Stomach smooth muscle (tissue), 2 donors: ENCODE data around the gene SLC38A8.

ENCODE experiments used
- H3K27ac ChIP-seq: one replicate; pipeline ENCODE4 v1.7.0; 2013; ENCODE audit warnings: mild to moderate bottlenecking, low read length, inconsistent platforms
- H3K27me3 ChIP-seq, 2 donors: one replicate each; pipeline ENCODE4 v1.7.0; 2013; ENCODE audit warnings: low read length in 2 of 2; ENCODE audit not compliant: insufficient read depth in 2 of 2, control insufficient read depth in 1 of 2
- H3K36me3 ChIP-seq, 2 donors: one replicate each; pipeline ENCODE4 v1.7.0; 2013; ENCODE audit warnings: low read length in 2 of 2; ENCODE audit not compliant: control insufficient read depth in 2 of 2, insufficient read depth in 2 of 2
- H3K4me1 ChIP-seq: one replicate; pipeline ENCODE4 v1.7.0; 2013; ENCODE audit warnings: low read length; ENCODE audit not compliant: control insufficient read depth, insufficient read depth
- H3K4me3 ChIP-seq, 2 donors: one replicate each; pipeline ENCODE4 v1.7.0; 2013; ENCODE audit warnings: low read length in 2 of 2
- H3K9ac ChIP-seq, 2 donors: one replicate each; pipeline ENCODE4 v1.7.0; 2013; ENCODE audit warnings: low read length in 2 of 2, mild to moderate bottlenecking in 1 of 2
- H3K9me3 ChIP-seq, 2 donors: one replicate each; pipeline ENCODE4 v1.7.0; 2013; ENCODE audit warnings: low read length in 2 of 2; ENCODE audit not compliant: control insufficient read depth in 2 of 2
- donor health status: healthy.
- donor health status: Pancreatic carcinoma.

Gene SLC38A8

DNA sequence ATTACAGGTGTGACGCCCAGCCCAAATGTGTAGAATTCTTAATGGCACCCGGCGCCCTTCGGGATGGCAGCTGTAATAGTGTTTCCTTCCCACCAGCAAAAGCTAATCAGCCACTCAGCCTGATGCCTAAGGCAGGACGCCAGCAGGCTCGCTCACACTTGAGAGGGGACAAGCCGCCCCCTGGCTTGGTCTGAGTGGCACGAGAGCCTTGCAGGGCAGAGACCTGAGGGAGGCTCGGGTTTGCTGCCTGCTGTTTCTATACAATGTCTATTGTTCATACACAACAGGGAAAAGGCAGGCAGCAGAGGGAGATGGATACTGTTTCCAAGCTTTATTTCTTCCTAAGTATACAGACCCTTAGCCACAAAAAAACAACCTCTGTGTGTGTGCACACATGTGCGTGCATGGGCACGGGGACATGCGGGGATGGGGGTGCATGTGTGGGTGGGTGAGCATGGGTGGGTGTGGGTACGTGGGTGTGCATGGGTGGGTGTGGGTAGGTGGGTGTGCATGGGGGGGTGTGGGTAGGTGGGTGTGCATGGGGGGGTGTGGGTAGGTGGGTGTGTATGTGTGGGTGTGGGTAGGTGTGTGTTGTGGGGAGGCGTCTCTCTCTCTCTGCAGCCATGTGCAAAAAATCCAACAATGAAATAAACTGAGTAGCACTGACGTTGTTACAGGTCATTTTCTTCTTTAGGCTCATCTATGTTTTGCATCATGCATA is 10.0 kb downstream of the SLC38A8 start:
- Histone ChIP-seq H3K4me3 (no peak overlapping the region), H3K27me3 (no peaks in the 10 kb centered on the region), H3K9me3 (peaks cover 0 to 10% of the 10 kb centered on the region in 2 donors), H3K27ac (no peak overlapping the region), H3K4me1 (peaks cover 3% of the 10 kb centered on the region), H3K36me3 (no peaks in the 10 kb centered on the region), H3K9ac (no peak overlapping the region)

DNA sequence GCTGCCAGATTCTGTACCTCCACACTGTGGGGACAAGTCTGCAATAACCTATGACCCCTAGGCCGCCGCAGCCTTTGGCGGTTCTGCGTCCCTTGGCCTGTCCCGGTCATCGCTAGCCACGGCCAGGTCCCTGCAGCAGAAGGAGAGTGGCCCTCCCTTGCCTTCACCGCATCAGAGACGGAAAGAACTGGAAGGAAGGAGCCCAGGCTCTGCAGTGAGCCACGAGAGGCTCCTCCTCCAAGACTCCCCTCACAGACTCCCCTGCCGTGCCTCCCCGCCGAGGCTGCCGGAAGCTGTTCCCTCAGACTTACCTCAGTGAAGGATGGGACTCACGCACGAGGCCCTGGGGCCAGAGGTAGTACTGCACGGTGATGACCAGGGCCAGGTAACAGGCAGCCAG is 11.0 kb downstream of the SLC38A8 start:
- H3K9ac ChIP-seq = no peak overlapping the region
- no peak overlapping the region for H3K4me3 ChIP-seq
- peaks cover 0 to 3% of the 10 kb centered on the region in 2 donors for H3K27me3 ChIP-seq
- H3K4me1 ChIP-seq = peaks cover 3% of the 10 kb centered on the region
- no peaks in the 10 kb centered on the region for H3K36me3 ChIP-seq
- H3K27ac ChIP-seq = no peak overlapping the region
- H3K9me3 ChIP-seq = peaks cover 0 to 10% of the 10 kb centered on the region in 2 donors

DNA sequence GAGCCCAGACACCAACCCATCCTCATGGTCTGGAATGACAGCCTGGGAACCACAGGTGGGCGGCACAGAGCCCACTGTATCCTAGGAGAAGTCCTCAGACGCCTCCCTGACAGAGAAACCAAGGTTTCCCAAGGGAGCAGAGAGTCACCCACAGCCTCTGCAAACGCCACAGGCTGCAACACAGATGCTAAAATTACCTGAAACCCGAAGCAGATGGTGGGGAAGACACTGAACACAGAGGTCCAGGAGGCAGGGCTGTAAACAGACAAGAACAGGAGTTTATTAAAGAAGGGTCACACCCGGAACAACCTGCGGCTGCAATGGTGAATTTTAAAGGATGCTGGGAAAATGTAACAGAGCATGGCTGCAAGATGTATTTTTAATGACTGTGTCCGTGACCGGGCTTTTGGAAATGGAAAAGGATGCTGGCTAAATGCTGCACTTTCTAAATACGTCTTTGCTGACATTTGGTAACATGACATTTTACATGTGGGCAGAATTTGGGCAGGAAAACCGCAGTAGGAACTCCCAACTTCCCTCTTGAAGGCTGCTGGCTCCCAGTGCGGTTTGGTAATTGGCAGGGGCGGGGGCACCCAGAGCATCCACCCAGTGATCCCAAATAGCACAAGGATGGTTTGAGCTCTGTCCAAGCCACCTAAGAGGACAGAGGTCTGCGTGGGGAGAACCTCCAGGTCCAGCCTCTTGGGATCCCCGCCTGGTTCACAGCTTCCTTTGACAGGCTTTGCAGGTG is 13.1 kb downstream of the SLC38A8 start:
- Histone ChIP-seq H3K4me1 (peaks cover 3% of the 10 kb centered on the region), H3K9ac (no peak overlapping the region), H3K9me3 (no peaks in the 10 kb centered on the region), H3K36me3 (no peaks in the 10 kb centered on the region), H3K4me3 (no peak overlapping the region), H3K27me3 (peaks cover 0 to 3% of the 10 kb centered on the region in 2 donors), H3K27ac (no peak overlapping the region)

DNA sequence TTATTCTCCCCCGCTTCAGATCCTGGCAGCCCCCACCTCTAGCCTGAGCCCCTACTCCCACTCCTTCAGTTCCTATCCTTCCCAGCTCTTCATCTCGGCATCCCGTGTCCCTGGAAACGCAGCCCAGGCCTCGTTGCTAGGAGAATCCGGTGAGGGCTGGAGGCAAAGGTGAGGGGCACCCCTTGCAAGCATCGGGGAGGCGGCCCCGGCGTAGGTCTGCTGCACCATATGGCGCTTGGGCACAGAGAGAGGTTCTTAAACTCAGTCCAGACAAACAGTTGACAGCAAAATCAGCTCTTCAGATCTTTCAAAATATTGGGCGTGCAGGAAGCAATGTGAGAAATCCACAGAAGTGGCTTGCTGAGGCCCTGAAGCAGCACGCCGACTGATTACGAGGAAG is 15.0 kb downstream of the SLC38A8 start:
- H3K9ac ChIP-seq = no peak overlapping the region
- peaks cover 0 to 3% of the 10 kb centered on the region in 2 donors for H3K27me3 ChIP-seq
- H3K27ac ChIP-seq = no peak overlapping the region

DNA sequence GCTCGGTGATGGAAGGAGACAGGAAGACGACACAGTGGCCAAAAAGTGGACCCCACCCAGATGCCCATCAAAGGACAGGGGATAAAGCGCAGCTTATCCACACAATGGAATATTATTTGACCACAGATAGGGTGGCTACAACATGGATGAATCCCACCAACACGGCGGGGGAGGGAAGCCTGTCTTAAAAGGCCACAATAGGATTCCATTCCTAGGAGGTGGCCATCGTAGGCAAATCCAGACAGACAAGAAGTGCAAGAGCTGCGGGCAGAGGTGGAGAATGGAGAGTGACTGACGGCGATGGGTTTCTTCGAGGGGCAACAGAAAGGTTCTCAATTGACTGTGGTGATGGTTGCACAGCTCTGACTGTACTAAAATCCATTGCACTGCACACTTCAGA is 16.0 kb downstream of the SLC38A8 start:
- Histone ChIP-seq H3K9ac (no peak overlapping the region), H3K36me3 (no peaks in the 10 kb centered on the region), H3K4me1 (peaks cover 3% of the 10 kb centered on the region), H3K27ac (no peak overlapping the region), H3K4me3 (no peak overlapping the region), H3K9me3 (peaks cover 0 to 4% of the 10 kb centered on the region in 2 donors), H3K27me3 (peaks cover 0 to 3% of the 10 kb centered on the region in 2 donors)

More for the DNA sequence above, 15.0 kb downstream of the SLC38A8 start:
- H3K9me3 ChIP-seq = no peaks in the 10 kb centered on the region
- peaks cover 3% of the 10 kb centered on the region for H3K4me1 ChIP-seq
- H3K36me3 ChIP-seq = no peaks in the 10 kb centered on the region
- H3K4me3 ChIP-seq = no peak overlapping the region

DNA sequence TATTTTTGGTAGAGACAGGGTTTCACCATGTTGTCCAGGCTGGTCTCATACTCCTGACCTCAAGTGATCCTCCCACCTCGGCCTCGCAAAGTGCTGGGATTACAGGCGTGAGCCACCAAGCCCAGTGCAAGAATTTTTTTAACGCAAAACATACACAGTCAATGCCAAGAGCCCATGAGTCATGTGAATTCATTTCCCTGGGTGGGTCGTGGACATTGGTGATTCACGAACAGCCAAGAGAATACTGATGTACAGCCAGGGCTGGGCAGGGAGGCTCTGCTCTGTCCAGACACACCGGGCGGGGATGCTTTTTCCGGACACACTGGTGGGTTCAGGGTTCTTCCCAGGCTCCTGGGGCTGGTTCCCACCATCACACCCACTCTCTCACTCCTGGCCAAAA is 17.7 kb downstream of the SLC38A8 start:
- Histone ChIP-seq H3K27me3 (peaks cover 0 to 3% of the 10 kb centered on the region in 2 donors), H3K4me3 (no peak overlapping the region), H3K9me3 (peaks cover 0 to 11% of the 10 kb centered on the region in 2 donors), H3K27ac (no peak overlapping the region), H3K4me1 (peaks cover under 1% of the 10 kb centered on the region), H3K9ac (no peak overlapping the region), H3K36me3 (no peaks in the 10 kb centered on the region)

DNA sequence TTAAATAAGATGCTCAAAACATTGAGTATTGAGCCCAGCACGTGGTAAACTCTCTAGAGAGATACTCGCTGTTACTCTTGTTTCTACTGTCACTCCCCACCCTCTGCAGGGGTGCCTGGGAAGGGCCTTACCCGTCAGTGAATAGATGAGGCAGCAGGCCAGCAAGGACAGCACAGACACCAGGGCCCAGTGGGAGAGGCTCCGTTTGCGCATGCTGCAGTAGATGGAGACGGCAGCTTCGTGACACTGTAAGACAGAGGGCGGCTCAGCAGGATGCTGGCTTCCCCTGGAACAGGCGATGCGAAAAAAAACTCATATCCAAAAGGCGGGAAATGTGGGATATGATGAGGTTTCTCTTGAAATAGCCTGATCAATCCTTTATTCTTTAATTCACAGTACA is 20.0 kb downstream of the SLC38A8 start:
- Histone ChIP-seq H3K9ac (no peak overlapping the region), H3K9me3 (peaks cover 0 to 12% of the 10 kb centered on the region in 2 donors), H3K27me3 (peaks cover 0 to 3% of the 10 kb centered on the region in 2 donors), H3K4me1 (no peaks in the 10 kb centered on the region), H3K27ac (no peak overlapping the region), H3K4me3 (no peak overlapping the region), H3K36me3 (no peaks in the 10 kb centered on the region)

DNA sequence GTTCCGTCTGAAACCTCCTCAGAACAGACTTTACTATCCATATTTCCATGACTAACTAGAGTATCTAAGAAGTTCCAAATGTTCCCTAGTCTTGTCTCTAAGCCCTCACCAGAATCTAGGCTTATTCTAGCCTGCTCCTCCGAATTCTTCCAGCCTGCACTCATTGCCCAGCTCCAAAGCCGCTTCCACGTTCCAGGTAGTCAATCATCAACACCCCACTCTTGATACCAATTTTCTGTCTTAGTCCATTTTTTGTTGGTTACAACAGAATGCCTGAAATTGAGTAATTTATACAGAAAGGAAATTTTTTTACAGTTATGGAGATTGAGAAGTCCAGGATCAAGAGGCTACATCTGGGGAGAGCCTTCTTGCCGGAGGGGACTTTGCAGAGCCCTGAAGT is 21.1 kb downstream of the SLC38A8 start:
- peaks cover 0 to 12% of the 10 kb centered on the region in 2 donors for H3K9me3 ChIP-seq
- no peak overlapping the region for H3K27ac ChIP-seq
- H3K36me3 ChIP-seq = no peaks in the 10 kb centered on the region
- H3K27me3 ChIP-seq = no peaks in the 10 kb centered on the region
- H3K4me3 ChIP-seq = no peak overlapping the region
- H3K4me1 ChIP-seq = no peaks in the 10 kb centered on the region
- H3K9ac ChIP-seq = no peak overlapping the region

DNA sequence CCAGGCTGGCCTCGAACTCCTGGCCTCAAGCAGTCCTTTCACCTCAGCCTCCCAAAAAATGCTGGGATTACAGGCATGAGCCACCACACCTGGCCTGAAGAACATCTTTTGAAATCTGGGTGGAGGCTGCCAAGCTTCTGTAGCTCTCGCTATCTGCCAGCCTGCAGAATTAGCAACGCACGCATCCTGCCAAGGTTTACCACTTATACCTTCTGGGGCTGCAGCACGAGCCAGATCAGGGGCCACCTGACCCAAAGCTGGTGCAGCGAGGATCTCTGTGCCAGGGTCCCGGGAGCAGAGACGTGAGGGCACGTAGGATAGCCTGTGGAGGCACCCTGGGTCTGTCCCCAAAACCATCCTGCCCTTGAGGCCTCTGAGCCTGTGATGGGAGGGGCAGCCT is 22.2 kb downstream of the SLC38A8 start:
- Histone ChIP-seq H3K4me1 (no peaks in the 10 kb centered on the region), H3K27ac (no peak overlapping the region), H3K4me3 (no peak overlapping the region), H3K27me3 (peaks cover 2% of the 10 kb centered on the region in 2 donors), H3K36me3 (no peaks in the 10 kb centered on the region), H3K9me3 (peaks cover 0 to 12% of the 10 kb centered on the region in 2 donors), H3K9ac (no peak overlapping the region)

DNA sequence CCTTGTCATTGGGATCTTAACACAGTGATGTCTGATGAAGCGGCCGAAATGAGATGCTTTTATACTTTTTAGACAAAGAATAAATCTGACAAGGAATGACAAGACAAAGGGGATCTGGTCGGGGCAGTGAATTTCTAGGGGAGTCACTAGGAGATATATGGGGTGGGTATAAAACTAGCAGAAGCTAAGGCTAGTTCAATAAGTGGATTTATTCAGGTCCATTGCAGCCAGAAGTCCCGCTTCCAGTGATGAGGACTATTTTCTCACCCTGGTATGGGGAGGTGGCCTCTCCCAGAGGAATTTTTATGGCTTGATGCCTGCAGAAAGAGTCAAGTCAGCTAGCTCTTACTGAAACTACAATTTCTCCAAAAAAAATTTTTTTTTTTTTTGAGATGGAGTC is 23.9 kb downstream of the SLC38A8 start:
- peaks cover 2% of the 10 kb centered on the region for H3K4me1 ChIP-seq
- no peaks in the 10 kb centered on the region for H3K36me3 ChIP-seq
- no peak overlapping the region for H3K4me3 ChIP-seq
- peaks cover 0 to 12% of the 10 kb centered on the region in 2 donors for H3K9me3 ChIP-seq
- peaks cover 2 to 7% of the 10 kb centered on the region in 2 donors for H3K27me3 ChIP-seq
- no peak overlapping the region for H3K9ac ChIP-seq
- H3K27ac ChIP-seq = no peak overlapping the region

DNA sequence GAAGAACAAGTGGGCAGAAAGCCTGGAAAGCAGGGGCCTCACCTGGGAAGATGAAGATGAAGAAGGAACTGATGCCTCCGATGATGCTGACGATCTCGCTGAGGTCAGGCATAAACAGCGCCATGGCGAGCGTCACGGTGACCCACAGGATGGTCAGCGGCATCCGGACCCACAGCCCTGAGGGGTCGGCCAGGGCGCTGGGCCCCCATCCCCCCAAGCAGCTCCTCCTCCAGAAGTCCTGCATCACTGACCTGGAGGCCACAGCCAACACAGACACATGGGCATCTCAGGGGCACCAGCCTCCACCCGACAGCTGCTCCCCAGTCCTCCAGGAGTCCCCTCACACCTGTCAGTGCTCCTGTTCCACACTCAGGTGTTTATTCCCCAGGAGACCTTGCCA is 26.1 kb downstream of the SLC38A8 start:
- Histone ChIP-seq H3K4me3 (no peak overlapping the region), H3K27me3 (peaks cover 2 to 7% of the 10 kb centered on the region in 2 donors), H3K27ac (no peak overlapping the region), H3K4me1 (peaks cover 2% of the 10 kb centered on the region), H3K9me3 (peaks cover 0 to 8% of the 10 kb centered on the region in 2 donors), H3K9ac (no peak overlapping the region), H3K36me3 (no peaks in the 10 kb centered on the region)
